ENCODE measurements around the gene FUCA2.

FUCA2 gene

DNA sequence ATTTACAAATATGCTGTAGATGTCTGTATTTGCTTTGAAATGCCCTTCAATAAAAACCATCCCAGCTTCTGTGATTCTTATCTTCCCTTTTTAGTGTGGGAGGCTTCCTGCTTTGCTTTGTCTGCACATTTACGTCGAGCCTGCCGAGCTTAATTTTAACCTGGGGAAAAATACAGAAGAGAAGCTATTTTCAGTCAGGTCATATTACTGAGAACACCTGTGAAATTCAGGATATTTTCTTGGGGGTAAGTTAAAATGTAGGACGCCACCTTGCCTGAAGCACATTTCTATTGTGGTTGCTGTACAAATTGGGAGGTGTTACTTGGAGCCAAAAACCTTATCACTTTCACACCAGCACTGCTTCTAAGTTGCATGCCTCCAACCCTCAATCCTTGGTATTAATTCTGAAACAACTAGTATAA is 43.6 kb upstream of the FUCA2 start:
- Histone ChIP-seq H3K36me3 (no peaks in the 10 kb centered on the region), H3K27me3 (no peaks in the 10 kb centered on the region), H3K27ac (no peak overlapping the region), H3K9me3 (no peaks in the 10 kb centered on the region), H3K4me3 (no peak overlapping the region), H3K4me1 (no peaks in the 10 kb centered on the region)
- TF ChIP-seq, protein P1, sequence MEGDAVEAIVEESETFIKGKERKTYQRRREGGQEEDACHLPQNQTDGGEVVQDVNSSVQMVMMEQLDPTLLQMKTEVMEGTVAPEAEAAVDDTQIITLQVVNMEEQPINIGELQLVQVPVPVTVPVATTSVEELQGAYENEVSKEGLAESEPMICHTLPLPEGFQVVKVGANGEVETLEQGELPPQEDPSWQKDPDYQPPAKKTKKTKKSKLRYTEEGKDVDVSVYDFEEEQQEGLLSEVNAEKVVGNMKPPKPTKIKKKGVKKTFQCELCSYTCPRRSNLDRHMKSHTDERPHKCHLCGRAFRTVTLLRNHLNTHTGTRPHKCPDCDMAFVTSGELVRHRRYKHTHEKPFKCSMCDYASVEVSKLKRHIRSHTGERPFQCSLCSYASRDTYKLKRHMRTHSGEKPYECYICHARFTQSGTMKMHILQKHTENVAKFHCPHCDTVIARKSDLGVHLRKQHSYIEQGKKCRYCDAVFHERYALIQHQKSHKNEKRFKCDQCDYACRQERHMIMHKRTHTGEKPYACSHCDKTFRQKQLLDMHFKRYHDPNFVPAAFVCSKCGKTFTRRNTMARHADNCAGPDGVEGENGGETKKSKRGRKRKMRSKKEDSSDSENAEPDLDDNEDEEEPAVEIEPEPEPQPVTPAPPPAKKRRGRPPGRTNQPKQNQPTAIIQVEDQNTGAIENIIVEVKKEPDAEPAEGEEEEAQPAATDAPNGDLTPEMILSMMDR (IDR thresholded peaks at IDR 0.05) = no peak
- DNase-seq = no peak
- intact Hi-C loops (cut with DNase I; ENCODE audit: low total_unique reads) = no loop called here

DNA sequence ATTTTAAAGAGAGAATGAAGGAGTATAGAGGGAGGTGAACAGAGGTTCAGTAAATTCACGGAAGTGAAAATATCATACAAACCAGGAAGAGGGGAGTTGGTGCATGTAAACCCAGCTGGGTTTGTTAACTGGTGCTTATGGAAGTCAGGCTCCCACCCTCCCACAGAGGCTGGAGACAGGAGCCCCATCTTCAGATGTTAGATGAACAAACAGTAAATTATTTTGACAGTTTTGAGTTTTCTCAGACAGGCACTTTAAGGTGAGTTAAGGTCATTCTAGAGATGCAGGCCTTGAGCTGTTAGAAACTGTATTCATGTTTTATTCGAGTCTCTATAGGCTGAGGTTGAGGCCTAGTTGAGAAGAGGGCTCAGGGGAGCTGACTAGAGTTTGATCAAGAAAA is 41.8 kb upstream of the FUCA2 start:
- no peak overlapping the region for H3K27ac ChIP-seq
- no peaks in the 10 kb centered on the region for H3K9me3 ChIP-seq
- no peaks in the 10 kb centered on the region for H3K36me3 ChIP-seq
- TF ChIP-seq, protein P1 (IDR thresholded peaks at IDR 0.05) = no peak
- no peaks in the 10 kb centered on the region for H3K27me3 ChIP-seq
- intact Hi-C loops (cut with DNase I; ENCODE audit: low total_unique reads) = no loop called here
- no peaks in the 10 kb centered on the region for H3K4me1 ChIP-seq
- DNase-seq = no peak
- no peak overlapping the region for H3K4me3 ChIP-seq

DNA sequence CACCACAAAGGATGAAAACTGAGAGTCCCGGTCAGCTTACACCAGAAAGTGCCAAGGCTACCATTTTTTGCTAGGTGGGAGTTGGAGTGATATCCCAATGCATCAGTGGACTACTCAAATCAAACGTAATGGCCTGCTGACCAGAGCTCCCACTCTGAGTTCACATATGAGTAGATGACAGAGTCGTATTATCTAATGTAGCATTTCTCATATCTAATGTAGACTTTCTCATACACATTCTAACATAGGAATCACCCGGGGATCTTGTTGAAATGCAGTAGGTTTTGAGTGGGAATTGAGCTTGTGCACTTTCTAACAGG is 38.4 kb upstream of the FUCA2 start:
- H3K4me1 ChIP-seq = no peaks in the 10 kb centered on the region
- intact Hi-C loops (cut with DNase I; ENCODE audit: low total_unique reads) = no loop called here
- no peak overlapping the region for H3K4me3 ChIP-seq
- no peaks in the 10 kb centered on the region for H3K27me3 ChIP-seq
- no peak overlapping the region for H3K27ac ChIP-seq
- DNase-seq = no peak
- TF ChIP-seq, protein P1 (IDR thresholded peaks at IDR 0.05) = no peak
- no peaks in the 10 kb centered on the region for H3K36me3 ChIP-seq
- no peaks in the 10 kb centered on the region for H3K9me3 ChIP-seq

DNA sequence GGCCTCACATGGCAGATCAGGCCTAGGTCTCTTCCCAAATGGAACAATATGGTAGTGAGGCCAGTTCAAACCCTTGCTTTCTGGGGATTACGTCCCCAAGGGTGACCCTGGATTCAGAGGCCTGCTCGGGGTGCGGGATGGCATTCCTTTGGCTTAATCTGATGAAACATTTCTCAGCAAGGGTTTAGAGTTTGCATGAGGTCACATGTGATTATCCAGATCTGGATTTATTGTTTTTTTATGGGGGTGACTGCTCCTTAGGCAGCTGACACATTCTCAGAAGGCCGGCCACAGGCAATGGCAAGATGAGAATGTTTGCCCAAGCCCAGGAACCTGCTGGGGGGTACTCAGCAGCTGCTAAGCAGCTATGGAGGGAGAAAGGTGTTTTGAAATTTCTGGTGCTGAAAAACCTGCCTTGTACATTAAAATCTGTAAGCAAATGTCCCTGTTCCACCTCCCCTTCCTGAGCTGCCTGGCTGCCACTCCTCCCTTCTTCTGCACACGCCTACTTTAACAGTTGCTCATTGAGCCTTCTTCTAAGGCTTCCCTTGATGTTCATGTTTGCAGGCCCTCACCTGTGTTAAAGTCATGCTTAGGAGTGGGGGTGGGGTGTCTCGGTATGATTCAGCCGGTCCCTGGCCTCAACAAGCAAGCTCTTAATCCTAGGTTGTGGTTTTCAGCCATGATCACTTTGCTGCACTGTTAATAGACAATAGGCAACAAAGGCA is 37.9 kb upstream of the FUCA2 start:
- Histone ChIP-seq H3K27me3 (no peaks in the 10 kb centered on the region), H3K36me3 (no peaks in the 10 kb centered on the region), H3K4me1 (no peaks in the 10 kb centered on the region), H3K9me3 (no peaks in the 10 kb centered on the region), H3K27ac (no peak overlapping the region), H3K4me3 (no peak overlapping the region)
- no peak for DNase-seq
- intact Hi-C loops (cut with DNase I; ENCODE audit: low total_unique reads) = no loop called here
- TF ChIP-seq, protein P1 (IDR thresholded peaks at IDR 0.05) = no peak

DNA sequence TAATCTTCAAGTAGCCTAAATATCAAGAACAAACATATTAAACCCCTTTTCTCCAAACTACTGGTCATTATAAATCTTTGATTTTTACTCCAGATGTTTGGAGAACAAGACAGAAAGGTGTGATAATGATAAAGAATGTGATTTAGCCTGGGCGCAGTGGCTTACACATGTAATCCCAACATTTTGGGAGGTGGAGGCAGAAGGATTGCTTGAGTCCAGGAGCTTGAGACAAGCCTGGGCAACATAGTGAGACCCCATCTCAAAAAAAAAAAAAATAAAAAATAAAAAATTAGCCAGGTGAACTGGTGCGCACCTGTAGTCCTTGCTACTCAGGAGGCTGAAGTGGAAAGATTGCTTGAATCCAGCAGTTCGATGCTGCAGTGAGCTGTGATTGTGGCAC is 35.1 kb upstream of the FUCA2 start:
- H3K36me3 ChIP-seq = no peaks in the 10 kb centered on the region
- no peaks in the 10 kb centered on the region for H3K9me3 ChIP-seq
- no peak for DNase-seq
- TF ChIP-seq, protein P1 (IDR thresholded peaks at IDR 0.05) = no peak
- H3K27me3 ChIP-seq = no peaks in the 10 kb centered on the region
- H3K4me1 ChIP-seq = no peaks in the 10 kb centered on the region
- no peak overlapping the region for H3K27ac ChIP-seq
- H3K4me3 ChIP-seq = no peak overlapping the region
- intact Hi-C loops (cut with DNase I; ENCODE audit: low total_unique reads) = no loop called here

Measured in tibial artery (tissue), 4 donors.